Stimulated activated CD4-positive, alpha-beta T cell treated with anti-CD3 and anti-CD28 coated beads, TNF-alpha, amount 100 ng/mL, for 48 hours (primary cell): ENCODE data around the gene KRTAP4-1.
"Not testable (repeated sequence)": the region's sequence is repeated elsewhere in the genome, so short reads cannot be mapped to it uniquely, and the experiment has no call there.

ENCODE experiments used
- DNase-seq, 3 donors: peaks; one replicate each; pipeline ENCODE4 v3.0.0-alpha.2; 2020; ENCODE audit warnings: low read depth in 3 of 3

Gene KRTAP4-1

GRCh38 chr17:41184480-41184961 is at the start of gene KRTAP4-1:
Gene KRTAP4-1 (minus strand): TSS chr17:41184911. CDS start chr17:41184854, 57 bp downstream.
- no peak for DNase-seq

GRCh38 chr17:41232399-41233105 is 47.8 kb upstream of the KRTAP4-1 start, which contains the start of gene KRTAP9-3:
Gene KRTAP9-3 (plus strand): TSS chr17:41232449. CDS start chr17:41232502, 53 bp downstream.
- DNase-seq: not testable (repeated sequence)

- DNase-seq: no peak
Measured at GRCh38 chr17:41231731-41232130, 47.0 kb upstream of the KRTAP4-1 start.

DNA sequence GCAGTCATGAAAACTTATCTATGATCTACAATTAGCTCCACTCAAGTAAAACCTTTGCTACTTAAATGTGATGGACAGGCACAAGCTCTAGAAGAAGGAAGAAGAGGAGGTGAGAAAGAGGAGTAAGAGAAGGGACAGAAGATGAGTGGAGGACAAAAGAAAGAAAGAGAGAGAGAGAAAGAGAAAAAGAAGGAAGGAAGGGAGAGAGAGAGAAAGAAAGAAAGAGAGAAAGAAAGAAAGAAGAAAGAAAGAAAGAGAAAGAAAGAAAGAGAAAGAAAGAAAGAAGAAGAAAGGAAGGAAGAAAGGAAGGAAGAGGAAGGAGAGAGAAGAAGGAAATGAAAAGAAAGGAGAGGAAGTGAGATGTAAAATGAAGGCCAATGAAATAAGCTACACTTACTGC is 45.4 kb upstream of the KRTAP4-1 start:
- DNase-seq: no peak

- not testable (repeated sequence) for DNase-seq
Measured at GRCh38 chr17:41226598-41227095, 41.9 kb upstream of the KRTAP4-1 start, which contains the start of gene KRTAP9-2. Gene KRTAP9-2 (plus strand): TSS chr17:41226648. CDS start chr17:41226655, 7 bp downstream.

GRCh38 chr17:41226051-41226450 is 41.3 kb upstream of the KRTAP4-1 start:
- no peak for DNase-seq

DNA sequence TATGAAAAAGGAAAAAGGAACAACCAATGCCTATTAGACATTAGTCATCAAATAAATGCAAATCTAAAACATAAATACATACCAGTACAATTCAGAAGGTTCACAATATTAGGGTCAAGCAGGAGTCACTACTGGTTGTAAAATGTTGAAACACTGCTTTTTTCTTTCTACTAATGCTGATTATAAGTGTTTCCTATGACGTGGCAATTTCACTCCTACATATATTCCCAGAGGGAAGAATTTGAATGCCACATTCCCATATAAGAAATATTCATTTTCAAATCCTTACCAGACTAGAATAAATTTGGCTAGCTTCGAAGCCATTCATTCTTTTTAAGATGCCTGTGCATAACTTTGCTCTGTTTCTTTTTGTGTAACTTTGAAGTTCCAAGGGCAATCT is 39.1 kb upstream of the KRTAP4-1 start:
- no peak for DNase-seq

- no peak for DNase-seq
Measured at GRCh38 chr17:41215681-41216080, 31.0 kb upstream of the KRTAP4-1 start.

- DNase-seq: no peak
Measured at GRCh38 chr17:41212524-41213169, 27.9 kb upstream of the KRTAP4-1 start.

GRCh38 chr17:41211845-41212466 is 27.2 kb upstream of the KRTAP4-1 start:
- DNase-seq: no peak

GRCh38 chr17:41199421-41200078 is 14.8 kb upstream of the KRTAP4-1 start:
- no peak for DNase-seq

GRCh38 chr17:41196068-41196467 is 11.4 kb upstream of the KRTAP4-1 start:
- no peak for DNase-seq

GRCh38 chr17:41190328-41190727 is 5.6 kb upstream of the KRTAP4-1 start:
- DNase-seq: no peak

GRCh38 chr17:41189837-41190318 is 5.2 kb upstream of the KRTAP4-1 start, which contains the start of gene KRTAP9-1:
Gene KRTAP9-1 (plus strand): TSS chr17:41189887. CDS start chr17:41189887, 0 bp downstream.
- not testable (repeated sequence) for DNase-seq

DNA sequence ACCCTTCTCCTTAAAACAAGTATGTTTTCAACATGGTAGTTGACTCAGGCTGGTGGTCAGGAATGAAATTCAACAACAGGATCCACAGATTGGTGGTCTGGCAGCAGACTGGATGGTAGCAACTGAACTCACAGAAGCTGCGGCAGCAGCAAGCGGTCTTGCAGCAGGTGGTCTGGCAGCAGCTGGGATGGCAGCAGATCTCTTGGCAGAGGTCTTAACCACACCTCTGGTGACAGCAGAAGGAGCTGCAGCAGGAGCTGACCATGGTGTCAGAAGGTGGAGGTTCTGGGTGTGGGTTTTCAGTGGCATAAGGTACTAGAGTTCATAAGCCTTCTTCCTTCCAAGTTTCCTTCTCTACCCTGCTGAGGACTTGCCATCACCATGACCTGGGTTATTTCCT is 2.2 kb upstream of the KRTAP4-1 start:
- DNase-seq: no peak

- no peak for DNase-seq
Measured at GRCh38 chr17:41185001-41185400, 290 bp upstream of the KRTAP4-1 start.

DNA sequence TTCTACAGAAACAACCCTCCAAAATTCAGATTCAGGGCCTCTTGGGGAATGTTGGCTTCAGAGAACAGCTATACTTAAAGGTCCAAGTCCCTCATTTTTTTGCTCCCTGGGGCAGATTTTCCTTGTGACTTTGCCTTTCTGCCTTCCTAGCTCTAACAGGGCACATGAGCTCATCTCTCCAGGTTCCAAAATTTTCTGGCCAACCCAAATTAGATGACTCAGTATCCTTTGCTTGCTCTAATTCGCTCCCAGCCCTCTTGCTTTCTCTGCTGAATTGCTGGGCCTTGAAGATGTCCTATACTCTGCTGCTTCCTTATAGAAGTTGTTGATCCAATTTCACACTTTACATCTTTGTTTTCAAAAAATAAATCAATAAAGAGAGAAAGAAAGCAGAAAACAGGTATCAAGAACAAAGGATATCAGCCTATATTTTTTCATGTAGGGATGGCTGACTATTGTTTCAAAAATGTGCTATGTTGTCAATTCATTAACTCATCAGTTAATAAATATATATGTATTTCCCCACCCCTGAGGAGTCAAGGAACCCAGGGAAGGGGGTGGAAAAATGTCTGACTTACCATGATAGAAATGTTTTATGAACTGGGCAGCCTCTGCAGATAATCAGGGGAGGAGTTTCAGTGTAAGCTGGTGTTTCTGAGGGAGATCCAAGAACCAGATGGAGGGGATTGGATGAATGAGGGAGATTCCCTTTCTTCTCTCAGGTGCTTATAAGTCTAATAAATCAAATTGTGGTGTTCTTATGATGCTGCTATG is 5.7 kb downstream of the KRTAP4-1 start:
- no peak for DNase-seq

- DNase-seq: no peak
Measured at GRCh38 chr17:41178341-41178740, 6.4 kb downstream of the KRTAP4-1 start.

GRCh38 chr17:41177727-41178271 is 6.9 kb downstream of the KRTAP4-1 start, which contains the start of gene KRTAP4-2:
Gene KRTAP4-2 (minus strand): TSS chr17:41178221. CDS start chr17:41178164, 57 bp downstream.
- DNase-seq: no peak

DNA sequence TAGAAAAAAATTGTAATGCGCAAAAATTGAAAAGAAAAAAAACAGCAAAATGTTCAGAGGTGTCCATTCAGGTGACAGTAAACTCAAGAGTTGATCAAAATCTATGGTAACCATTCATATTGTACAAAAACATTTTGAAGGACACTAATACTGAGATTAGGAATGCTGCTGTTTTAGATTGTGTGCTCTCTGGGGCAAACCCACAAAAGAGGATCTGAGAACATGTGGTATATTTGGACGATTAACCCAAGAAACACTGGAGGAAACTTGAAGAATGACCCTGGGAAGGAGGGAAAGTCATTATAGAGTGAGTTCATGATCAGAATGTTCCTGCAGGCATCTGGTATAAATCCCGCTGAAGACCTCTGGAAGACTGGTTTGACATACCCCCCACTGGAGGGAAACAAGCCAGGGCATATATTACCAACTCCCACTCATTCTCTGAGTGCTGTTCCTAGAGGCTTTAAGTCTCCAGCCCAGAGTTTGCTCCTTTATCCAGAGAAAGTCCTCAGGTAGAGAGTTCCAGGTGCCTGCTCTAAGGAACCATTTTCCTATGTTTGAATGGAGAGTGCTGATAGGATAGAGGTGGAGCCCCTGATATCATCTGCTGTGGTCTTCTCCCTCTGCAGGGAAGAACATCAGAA is 7.8 kb downstream of the KRTAP4-1 start:
- no peak for DNase-seq
